GM12874 (cell line): ENCODE measurements around the gene SCGB3A2.

Experiments
- CTCF ChIP-seq: IDR thresholded peaks from 2 replicates; pipeline ENCODE4 v1.5.1; 2011; ENCODE audit warnings: low read depth, mild to moderate bottlenecking, control low read depth, low read length, moderate library complexity; ENCODE audit not compliant: insufficient read depth

SCGB3A2 gene

GRCh38 chr5:147901599-147902039 lies 23.1 kb downstream of the SCGB3A2 start:
- TF ChIP-seq CTCF = no peak

- no peak for TF ChIP-seq CTCF
Observed at GRCh38 chr5:147902609-147903115, 24.2 kb downstream of the SCGB3A2 start.

- no peak for TF ChIP-seq CTCF
Observed at GRCh38 chr5:147904110-147904509, 25.6 kb downstream of the SCGB3A2 start.

GRCh38 chr5:147906326-147907095 lies 28.0 kb downstream of the SCGB3A2 start, which contains the start of gene C5orf46:
TSS of gene C5orf46 (minus strand) at chr5:147906538. CDS start at chr5:147906501, 37 bp downstream.
- TF ChIP-seq CTCF = no peak

GRCh38 chr5:147911427-147911826 lies 32.9 kb downstream of the SCGB3A2 start:
- no peak for TF ChIP-seq CTCF

- TF ChIP-seq CTCF = no peak
Observed at GRCh38 chr5:147912011-147912410, 33.5 kb downstream of the SCGB3A2 start.

GRCh38 chr5:147913786-147914185 lies 35.3 kb downstream of the SCGB3A2 start:
- no peak for TF ChIP-seq CTCF
